Keratinocyte (primary cell): ENCODE results near the gene SCFD1. TPM values are rescaled to one million over a fixed set of nuclear protein-coding genes. Genes with fewer than 3 reads are reported as not detected.

Experiments
- DNase-seq: peaks from one replicate; pipeline ENCODE4 v3.0.0-alpha.2; 2011; ENCODE audit warnings: low read depth, missing footprints, low spot score
- FAIRE-seq: peaks from 2 replicates; lab custom pipeline; 2011; peaks lifted over from hg19 to GRCh38; lab: Jason Lieb, UNC
- H2AFZ ChIP-seq: 2 replicates; pipeline ENCODE4 v1.6.0; 2012; ENCODE audit warnings: low read length, control low read depth, inconsistent platforms; ENCODE audit not compliant: control insufficient read depth
- H3K27ac ChIP-seq: 2 replicates; pipeline ENCODE4 v1.5.1; 2011; ENCODE audit warnings: low read length; ENCODE audit not compliant: control insufficient read depth, insufficient read depth
- H3K27me3 ChIP-seq: 3 replicates; pipeline ENCODE4 v1.6.0; 2011; ENCODE audit warnings: low read length; ENCODE audit not compliant: control insufficient read depth, insufficient read depth; ENCODE audit errors: extremely low read depth
- H3K36me3 ChIP-seq, 2 experiments: 2 replicates in 1 of 2; 3 replicates in 1 of 2; pipeline ENCODE4 v1.5.1; 2011; ENCODE audit warnings: low read length in 2 of 2, mild to moderate bottlenecking in 1 of 2; ENCODE audit not compliant: control insufficient read depth in 2 of 2, insufficient read depth in 2 of 2; ENCODE audit errors: extremely low read depth in 1 of 2
- H3K4me1 ChIP-seq: 3 replicates; pipeline ENCODE4 v1.5.1; 2011; ENCODE audit warnings: low read length; ENCODE audit not compliant: control insufficient read depth, insufficient read depth; ENCODE audit errors: extremely low read depth
- H3K4me2 ChIP-seq: 3 replicates; pipeline ENCODE4 v1.6.0; 2011; ENCODE audit warnings: low read depth, low read length; ENCODE audit not compliant: control insufficient read depth, insufficient read depth; ENCODE audit errors: extremely low read depth
- H3K4me3 ChIP-seq, 3 experiments: fragments of 200-600 bp in 1 of 3; sonication (generic) in 1 of 3; 2 replicates in 2 of 3; 3 replicates in 1 of 3; pipeline ENCODE4 v1.5.1; 2011 to 2016; ENCODE audit warnings: low read length in 3 of 3, mild to moderate bottlenecking in 3 of 3, control low read depth in 2 of 3, inconsistent platforms in 1 of 3, low read depth in 1 of 3, mixed read lengths in 1 of 3, mixed run types in 1 of 3, moderate library complexity in 1 of 3; ENCODE audit not compliant: control insufficient read depth in 2 of 3, insufficient read depth in 2 of 3; ENCODE audit errors: extremely low read depth in 1 of 3
- H3K79me2 ChIP-seq: 2 replicates; pipeline ENCODE4 v1.6.0; 2012; ENCODE audit warnings: low read length; ENCODE audit not compliant: control insufficient read depth, insufficient read depth
- H3K9ac ChIP-seq: 3 replicates; pipeline ENCODE4 v1.6.0; 2011; ENCODE audit warnings: low read length; ENCODE audit not compliant: control insufficient read depth, insufficient read depth; ENCODE audit errors: extremely low read depth
- H3K9me1 ChIP-seq: 3 replicates; pipeline ENCODE4 v1.6.0; 2011; ENCODE audit warnings: low read length; ENCODE audit not compliant: control insufficient read depth, insufficient read depth; ENCODE audit errors: extremely low read depth
- H3K9me3 ChIP-seq: 2 replicates; pipeline ENCODE4 v1.5.1; 2012; ENCODE audit warnings: low read depth, low read length; ENCODE audit not compliant: control insufficient read depth
- H4K20me1 ChIP-seq: 3 replicates; pipeline ENCODE4 v1.6.0; 2011; ENCODE audit warnings: low read length; ENCODE audit not compliant: control insufficient read depth, insufficient read depth; ENCODE audit errors: extremely low read depth
- CTCF ChIP-seq, 3 experiments: IDR thresholded peaks in 1 of 3; conservative IDR thresholded peaks in 1 of 3; optimal IDR thresholded peaks in 1 of 3; 2 replicates in 2 of 3; 3 replicates in 1 of 3; pipeline versions ENCODE3 to v1.5.1; 2011; ENCODE audit warnings: low read length in 3 of 3, mild to moderate bottlenecking in 3 of 3, moderate library complexity in 2 of 3, control low read depth in 1 of 3, inconsistent platforms in 1 of 3; ENCODE audit not compliant: insufficient read depth in 2 of 3; ENCODE audit errors: extremely low read depth in 1 of 3
- EZH2 ChIP-seq: IDR thresholded peaks from one replicate; pipeline ENCODE4 v1.6.1; 2012; ENCODE audit warnings: inconsistent platforms, mild to moderate bottlenecking, low read length, moderate library complexity
- dilution Hi-C: fragments of 300-500 bp; cut with MboI; formaldehyde crosslinking; loops from one replicate; pipeline ENCODE4 v1.7.0; 2020; ENCODE audit warnings: low sequenced_read_pairs; ENCODE audit not compliant: extremely low pct_ligation_motif_present
- polyA plus RNA-seq, 5 experiments: library from polyadenylated mRNA; depleted of rRNA in 3 of 5; stranded (reverse) in 3 of 5; stranded (forward) in 1 of 5; unstranded in 1 of 5; fragments of >200 nt; gene quantifications; 1 replicate in 1 of 5; 2 replicates in 3 of 5; 3 replicates in 1 of 5; pipeline versions ENCODE4 v1.2.1 to v1.2.3, GENCODE V29; 2011 to 2012; ENCODE audit warnings: missing spikeins in 2 of 5, low read depth in 1 of 5, low replicate concordance in 1 of 5

Gene SCFD1
- polyA plus RNA-seq, 1 donor (not counting 4 experiments of a cell fraction or from before 2014, with no cell fraction given): 100 TPM

DNA sequence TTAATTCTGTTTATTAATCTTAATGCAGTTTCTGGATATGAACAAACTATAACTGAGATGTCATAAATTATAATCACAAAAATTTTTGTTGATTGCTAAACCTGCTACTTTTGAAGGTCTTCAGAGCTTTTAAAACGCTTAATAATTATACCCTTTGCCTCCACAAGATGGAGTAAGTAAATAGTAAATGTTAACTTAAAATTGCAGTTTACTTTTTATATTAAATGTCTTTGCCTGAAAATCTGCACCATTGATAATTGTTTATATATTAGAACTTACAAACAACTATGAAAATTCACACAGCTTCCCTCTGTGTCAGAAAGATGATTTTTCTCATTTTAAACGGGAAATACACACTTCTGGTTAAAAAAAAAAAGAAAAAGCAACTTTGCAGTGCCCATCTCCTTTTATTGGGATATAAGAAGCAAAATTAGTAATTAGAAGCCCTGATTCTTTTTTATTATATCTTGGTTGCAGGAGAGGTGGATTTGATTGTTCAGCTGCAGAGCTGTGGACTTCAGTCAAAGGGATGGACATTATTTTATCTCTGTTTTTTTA lies 35.6 kb downstream of the SCFD1 start:
- Histone ChIP-seq H3K9ac (no peak overlapping the region), H3K9me1 (no peaks in the 10 kb centered on the region), H3K4me1 (no peaks in the 10 kb centered on the region), H3K4me2 (no peak overlapping the region), H3K4me3 (no peak overlapping the region), H3K36me3 (peaks cover 7 to 11% of the 10 kb centered on the region in 2 experiments), H3K79me2 (no peaks in the 10 kb centered on the region), H3K9me3 (no peaks in the 10 kb centered on the region), H4K20me1 (no peaks in the 10 kb centered on the region), H3K27ac (no peak overlapping the region), H2AFZ (no peak overlapping the region), H3K27me3 (no peaks in the 10 kb centered on the region)
- FAIRE-seq (no peak), DNase-seq (no peak)
- dilution Hi-C loops: no loop called here
- TF ChIP-seq EZH2: no peak
- no peak for TF ChIP-seq CTCF (optimal IDR thresholded peaks at IDR 0.05 in 1 of 3, IDR thresholded peaks at IDR 0.05 in 1 of 3, conservative IDR thresholded peaks at IDR 0.05 in 1 of 3; ENCODE audit: extremely low read depth in 1 of 3, insufficient read depth in 2 of 3, low read length in 3 of 3)

DNA sequence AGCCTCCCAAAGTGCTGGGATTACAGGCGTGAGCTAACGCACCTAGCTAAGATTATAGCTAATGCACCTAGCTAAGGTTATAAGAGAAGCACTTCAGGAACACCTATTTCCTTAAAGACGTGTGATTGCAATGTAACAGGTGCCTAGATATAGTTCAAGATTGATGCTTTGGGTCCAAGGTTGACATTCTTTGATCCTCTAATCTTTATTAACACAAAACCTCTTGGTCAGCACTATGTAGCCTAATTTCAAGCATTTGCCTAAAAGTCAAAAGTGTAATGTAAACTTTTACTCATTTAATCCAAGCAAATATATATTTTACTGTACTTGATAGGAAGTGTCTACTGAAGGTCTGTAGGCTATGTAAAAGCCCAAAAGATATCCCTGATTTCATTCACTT lies 36.5 kb downstream of the SCFD1 start:
- no peaks in the 10 kb centered on the region for H4K20me1 ChIP-seq
- peaks cover 7 to 13% of the 10 kb centered on the region in 2 experiments for H3K36me3 ChIP-seq
- no peak overlapping the region for H3K9ac ChIP-seq
- no peak overlapping the region for H2AFZ ChIP-seq
- H3K27me3 ChIP-seq: no peaks in the 10 kb centered on the region
- H3K4me2 ChIP-seq: no peak overlapping the region
- DNase-seq (no peak), FAIRE-seq (no peak)
- H3K27ac ChIP-seq: no peak overlapping the region
- TF ChIP-seq EZH2 (no peak), CTCF (optimal IDR thresholded peaks at IDR 0.05 in 1 of 3, IDR thresholded peaks at IDR 0.05 in 1 of 3, conservative IDR thresholded peaks at IDR 0.05 in 1 of 3; ENCODE audit: extremely low read depth in 1 of 3, insufficient read depth in 2 of 3, low read length in 3 of 3) (no peak)
- no peak overlapping the region for H3K4me3 ChIP-seq
- no peaks in the 10 kb centered on the region for H3K9me1 ChIP-seq
- H3K79me2 ChIP-seq: no peaks in the 10 kb centered on the region
- no peaks in the 10 kb centered on the region for H3K9me3 ChIP-seq
- H3K4me1 ChIP-seq: no peaks in the 10 kb centered on the region
- dilution Hi-C loops: no loop called here
